ENCODE results near the gene RAB8B. TPM values are rescaled to one million over a fixed set of nuclear protein-coding genes. Genes with fewer than 3 reads are reported as not detected.

Gene RAB8B
- total and polyA plus RNA-seq, 4 donors = 3.8 to 26.5 (median 7.6) TPM

- no peaks in the 10 kb centered on the region for H3K27me3 ChIP-seq (ENCODE audit: control insufficient read depth in 4 of 4, insufficient read depth in 4 of 4, low read length in 3 of 4)
- H3K36me3 ChIP-seq (ENCODE audit: control insufficient read depth in 4 of 4, insufficient read depth in 3 of 4, low read depth in 1 of 4, low read length in 3 of 4) = peaks cover 0 to 5% (median 0%) of the 10 kb centered on the region in 4 donors
- TF ChIP-seq FOXA2 (IDR thresholded peaks at IDR 0.05) (no peak), FOXA1 (IDR thresholded peaks at IDR 0.05) (no peak), CTCF (IDR thresholded peaks at IDR 0.05; ENCODE audit: low read depth, low read length, missing input control) (no peak), RXRA (IDR thresholded peaks at IDR 0.05) (no peak), ZBTB33 (IDR thresholded peaks at IDR 0.05) (no peak), GABPA (IDR thresholded peaks at IDR 0.05 in 1 of 2, conservative IDR thresholded peaks at IDR 0.05 in 1 of 2) (no peak), TAF1 (conservative IDR thresholded peaks at IDR 0.05) (no peak), JUND (IDR thresholded peaks at IDR 0.05) (no peak), ATF3 (IDR thresholded peaks at IDR 0.05) (no peak), REST (IDR thresholded peaks at IDR 0.05) (no peak), NR2F2 (IDR thresholded peaks at IDR 0.05) (no peak), SP1 (IDR thresholded peaks at IDR 0.05) (no peak), HNF4A (conservative IDR thresholded peaks at IDR 0.05) (no peak), EGR1 (IDR thresholded peaks at IDR 0.05; ENCODE audit: low read depth in 2 of 2) (no peak), MAX (IDR thresholded peaks at IDR 0.05) (no peak), HNF4G (IDR thresholded peaks at IDR 0.05) (no peak), RAD21 (IDR thresholded peaks at IDR 0.05) (no peak)
- peaks cover 1 to 11% (median 8%) of the 10 kb centered on the region in 4 donors for H3K4me1 ChIP-seq (ENCODE audit: control insufficient read depth in 4 of 4, insufficient read depth in 4 of 4, low read length in 3 of 4)
- no peaks in the 10 kb centered on the region for H3K9me3 ChIP-seq (ENCODE audit: control insufficient read depth in 4 of 4, low read length in 3 of 4)
- H3K9ac ChIP-seq (ENCODE audit: low read depth in 1 of 2, low read length in 2 of 2) = no peak overlapping the region
- WGBS = 94% methylated on average over 5 of the region's 5 CpGs
- H3K27ac ChIP-seq (ENCODE audit: low read depth in 1 of 2, low read length in 2 of 2) = no peak overlapping the region
- no peak for DNase-seq (ENCODE audit: low spot score)
- no peak overlapping the region for H3K4me3 ChIP-seq (ENCODE audit: low read depth in 1 of 3, low read length in 3 of 3)
Observed at GRCh38 chr15:63305260-63305659, 115.9 kb downstream of the RAB8B start.
